OCI-LY1 (cell line): ENCODE results near the gene RNF41.

Experiments
- EZH2 ChIP-seq: fragments of 200-600 bp; sonication (generic), shearing (Covaris generic); IDR thresholded peaks from 2 replicates; pipeline ENCODE4 v1.8.0; 2017; ENCODE audit warnings: borderline replicate concordance, mixed run types, mild to moderate bottlenecking, antibody characterized with exemption, low read length, moderate library complexity, mixed read lengths
- TF ChIP-seq, protein P1 (sequence below): fragments of 200-600 bp; sonication (generic), shearing (Covaris generic); IDR thresholded peaks from 2 replicates; pipeline ENCODE4 v1.5.1; 2017; ENCODE audit warnings: mild to moderate bottlenecking, antibody characterized with exemption, low read length, moderate library complexity, mixed read lengths

DNA sequence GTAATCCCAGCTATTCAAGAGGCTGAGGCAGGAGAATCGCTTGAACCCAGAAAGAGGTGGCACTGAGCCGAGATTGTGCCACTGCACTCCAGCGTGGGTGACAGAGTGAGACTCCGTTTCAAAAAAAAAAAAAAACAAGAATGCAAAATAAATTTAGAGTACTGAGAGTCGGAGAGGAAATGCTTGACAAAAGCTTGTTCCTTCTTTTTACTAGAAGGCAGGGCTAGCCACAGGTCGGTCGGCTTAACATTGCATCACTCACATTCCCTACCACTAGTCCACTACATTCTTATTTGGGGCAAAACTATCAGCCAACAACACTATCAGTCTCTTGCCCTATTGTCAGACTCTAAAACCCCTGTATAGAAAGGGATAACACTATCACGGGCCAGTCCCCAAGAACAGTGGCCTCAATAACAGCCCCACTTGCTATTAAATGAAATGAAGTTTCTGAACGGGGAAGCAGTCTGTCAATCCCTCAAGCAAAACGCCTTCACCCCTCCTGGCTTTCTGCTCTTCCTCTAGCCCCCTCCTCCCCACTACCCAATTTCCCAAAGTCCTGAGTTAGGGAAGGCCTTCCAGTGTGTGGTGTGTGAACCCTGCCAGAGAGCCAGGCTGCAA is 1.0 kb downstream of the RNF41 start:
- no peak for TF ChIP-seq EZH2
- TF ChIP-seq, protein P1, sequence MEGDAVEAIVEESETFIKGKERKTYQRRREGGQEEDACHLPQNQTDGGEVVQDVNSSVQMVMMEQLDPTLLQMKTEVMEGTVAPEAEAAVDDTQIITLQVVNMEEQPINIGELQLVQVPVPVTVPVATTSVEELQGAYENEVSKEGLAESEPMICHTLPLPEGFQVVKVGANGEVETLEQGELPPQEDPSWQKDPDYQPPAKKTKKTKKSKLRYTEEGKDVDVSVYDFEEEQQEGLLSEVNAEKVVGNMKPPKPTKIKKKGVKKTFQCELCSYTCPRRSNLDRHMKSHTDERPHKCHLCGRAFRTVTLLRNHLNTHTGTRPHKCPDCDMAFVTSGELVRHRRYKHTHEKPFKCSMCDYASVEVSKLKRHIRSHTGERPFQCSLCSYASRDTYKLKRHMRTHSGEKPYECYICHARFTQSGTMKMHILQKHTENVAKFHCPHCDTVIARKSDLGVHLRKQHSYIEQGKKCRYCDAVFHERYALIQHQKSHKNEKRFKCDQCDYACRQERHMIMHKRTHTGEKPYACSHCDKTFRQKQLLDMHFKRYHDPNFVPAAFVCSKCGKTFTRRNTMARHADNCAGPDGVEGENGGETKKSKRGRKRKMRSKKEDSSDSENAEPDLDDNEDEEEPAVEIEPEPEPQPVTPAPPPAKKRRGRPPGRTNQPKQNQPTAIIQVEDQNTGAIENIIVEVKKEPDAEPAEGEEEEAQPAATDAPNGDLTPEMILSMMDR = no peak
